Measurements from ENCODE around the gene NEK6.

NEK6 gene

DNA sequence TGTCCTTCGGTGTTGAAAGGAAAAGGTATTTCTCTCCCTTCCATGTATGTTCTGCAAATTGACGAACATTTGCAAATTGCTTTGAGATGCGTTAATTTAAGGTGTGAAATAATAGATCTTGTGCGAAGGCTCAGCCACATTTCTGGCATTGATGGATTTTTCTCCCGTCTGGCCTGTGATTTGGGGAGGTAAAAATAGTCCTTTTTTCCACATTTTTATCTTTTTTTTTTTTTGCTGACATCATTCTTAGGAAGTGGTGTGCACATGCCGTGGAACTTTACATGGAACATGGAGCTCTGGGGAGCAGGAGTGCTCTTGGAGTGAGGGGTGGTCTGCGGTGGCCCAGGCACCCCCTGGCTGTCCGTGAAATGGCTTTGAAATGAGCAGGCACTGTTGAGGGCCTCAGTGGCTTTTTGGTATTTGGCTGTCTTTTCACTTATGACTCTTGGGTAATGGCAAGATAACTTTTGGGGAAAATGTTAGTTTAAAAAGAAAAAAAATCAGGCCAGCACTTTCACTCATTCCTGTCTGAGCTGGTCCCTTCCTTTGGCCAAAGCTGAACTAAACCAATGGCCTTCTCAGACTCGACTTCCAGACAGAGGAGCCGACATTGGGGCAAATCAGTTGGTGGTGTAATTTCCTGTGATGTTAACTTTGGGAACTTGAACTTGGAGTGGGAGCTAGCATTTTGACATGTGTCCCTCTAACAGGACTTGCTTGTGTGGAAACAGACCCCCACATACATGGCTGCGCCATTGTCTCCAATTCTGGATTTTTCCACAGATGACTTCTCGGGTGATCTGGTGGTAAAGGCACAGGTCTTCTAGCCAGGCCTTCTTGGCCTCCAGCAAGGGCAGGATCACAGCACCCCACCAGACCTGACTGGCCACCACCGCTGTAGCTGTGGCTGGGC lies 4.2 kb downstream of the NEK6 start:
- no peaks in the 10 kb centered on the region for H3K27me3 Mint-ChIP-seq (ENCODE audit: low read depth)
- H3K4me1 Mint-ChIP-seq (ENCODE audit: low read depth), result peaks cover 39% of the 10 kb centered on the region
- H3K27ac Mint-ChIP-seq, result no peak overlapping the region
- no peak for DNase-seq (ENCODE audit: low spot score)
- H3K9me3 Mint-ChIP-seq, result no peaks in the 10 kb centered on the region
- H3K36me3 Mint-ChIP-seq (ENCODE audit: low read depth), result peaks cover 18% of the 10 kb centered on the region
- peak overlapping the region; percentile 49 for H3K4me3 Mint-ChIP-seq

DNA sequence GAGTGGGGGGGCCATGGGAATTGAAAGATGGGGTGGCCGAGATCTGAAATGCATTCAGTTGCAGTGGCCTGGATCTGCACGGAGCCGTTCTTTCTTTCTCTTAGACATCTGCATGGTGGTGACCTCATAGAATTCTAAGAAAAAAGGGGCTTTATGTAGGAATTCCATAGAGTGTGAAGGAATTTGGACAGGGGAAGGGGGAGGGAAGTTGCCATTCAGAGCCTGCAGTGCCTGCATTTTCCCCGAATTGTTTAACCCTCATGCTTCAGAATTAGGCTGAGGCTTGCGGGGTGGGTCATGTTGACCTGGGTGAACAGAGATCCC lies 4.9 kb downstream of the NEK6 start:
- peaks cover 16% of the 10 kb centered on the region for H3K36me3 Mint-ChIP-seq (ENCODE audit: low read depth)
- DNase-seq (ENCODE audit: low spot score), result no peak
- H3K9me3 Mint-ChIP-seq, result no peaks in the 10 kb centered on the region
- H3K4me3 Mint-ChIP-seq, result no peak overlapping the region
- H3K27me3 Mint-ChIP-seq (ENCODE audit: low read depth), result no peaks in the 10 kb centered on the region
- H3K4me1 Mint-ChIP-seq (ENCODE audit: low read depth), result peaks cover 33% of the 10 kb centered on the region
- H3K27ac Mint-ChIP-seq, result no peak overlapping the region

DNA sequence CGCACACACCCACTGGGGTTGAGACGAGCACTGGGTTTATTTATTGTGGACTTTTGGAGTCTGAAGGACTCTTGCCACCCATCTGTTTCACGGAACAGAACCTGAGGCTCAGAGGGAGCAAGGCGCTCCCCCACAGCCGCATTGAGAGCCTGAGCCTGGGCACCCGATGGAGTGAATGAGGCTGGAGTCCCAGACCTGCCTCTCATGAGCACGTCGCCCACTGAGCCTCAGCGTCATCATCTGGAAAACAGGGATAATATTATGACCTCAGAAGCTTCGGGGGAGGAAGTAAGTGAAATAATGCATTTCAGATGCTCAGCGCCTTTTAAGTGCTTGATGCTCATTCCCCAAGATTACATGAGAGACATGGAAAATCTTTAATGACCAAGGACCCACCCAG lies 5.5 kb downstream of the NEK6 start:
- no peak overlapping the region for H3K27ac Mint-ChIP-seq
- no peak overlapping the region for H3K4me3 Mint-ChIP-seq
- no peaks in the 10 kb centered on the region for H3K27me3 Mint-ChIP-seq (ENCODE audit: low read depth)
- H3K36me3 Mint-ChIP-seq (ENCODE audit: low read depth), result peaks cover 15% of the 10 kb centered on the region
- no peaks in the 10 kb centered on the region for H3K9me3 Mint-ChIP-seq
- no peak for DNase-seq (ENCODE audit: low spot score)
- H3K4me1 Mint-ChIP-seq (ENCODE audit: low read depth), result peaks cover 32% of the 10 kb centered on the region

DNA sequence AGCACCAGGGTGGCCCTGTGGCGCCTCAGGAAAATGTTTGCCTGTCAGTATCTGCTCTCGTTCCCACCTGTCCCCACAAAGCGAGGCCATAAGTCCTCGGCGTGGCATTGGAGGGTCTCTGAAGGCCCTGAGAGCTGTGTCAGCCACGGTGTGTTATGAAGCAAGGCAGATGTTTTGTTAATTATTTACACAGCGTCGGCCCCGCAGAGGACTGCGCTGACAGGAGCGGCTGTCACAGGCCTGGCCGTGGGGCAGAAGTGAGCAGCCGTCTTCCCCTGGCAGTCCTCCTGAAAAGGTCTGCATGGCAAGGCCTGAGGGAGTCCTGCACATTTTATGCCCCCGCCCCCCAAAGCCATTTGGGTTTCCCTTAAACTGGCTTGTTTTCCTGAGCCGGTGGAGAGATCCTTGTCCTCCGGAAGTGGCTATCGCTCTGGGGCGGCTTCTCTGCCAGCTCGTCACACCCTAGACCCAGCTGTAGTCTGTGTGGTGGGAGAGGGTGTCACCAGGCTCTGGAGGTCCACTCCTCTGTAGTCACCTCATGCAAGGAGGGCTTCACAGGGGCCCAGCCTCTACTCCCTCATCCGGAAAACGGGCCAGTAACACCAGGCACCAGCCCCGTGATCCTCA lies 6.2 kb downstream of the NEK6 start:
- no peak overlapping the region for H3K27ac Mint-ChIP-seq

DNA sequence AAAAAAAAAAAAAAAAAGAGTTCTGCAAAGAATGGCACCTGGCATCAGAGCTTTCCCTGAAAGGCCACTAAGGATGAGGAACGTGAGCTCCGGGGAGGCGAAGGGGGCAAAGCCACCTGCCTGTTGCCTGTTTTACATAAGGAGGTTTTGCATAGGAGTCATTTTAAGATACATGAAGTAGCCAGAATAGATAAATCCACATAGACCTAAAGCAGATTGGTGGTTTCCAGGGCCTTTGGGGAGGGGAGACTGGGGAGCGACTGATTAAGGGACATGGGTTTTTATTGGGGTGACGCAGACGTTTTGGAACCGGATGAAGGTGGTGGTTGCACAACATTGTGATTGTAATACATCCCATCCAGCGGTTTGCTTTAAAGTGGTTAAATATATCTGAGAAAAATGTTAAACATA lies 7.1 kb downstream of the NEK6 start:
- no peak for DNase-seq (ENCODE audit: low spot score)
- Mint-ChIP-seq H3K27ac (no peak overlapping the region), H3K9me3 (no peaks in the 10 kb centered on the region), H3K4me3 (no peak overlapping the region), H3K27me3 (ENCODE audit: low read depth) (no peaks in the 10 kb centered on the region), H3K36me3 (ENCODE audit: low read depth) (peaks cover 8% of the 10 kb centered on the region), H3K4me1 (ENCODE audit: low read depth) (peaks cover 19% of the 10 kb centered on the region)

More for the DNA sequence above, 6.2 kb downstream of the NEK6 start:
- Mint-ChIP-seq H3K4me1 (ENCODE audit: low read depth) (peaks cover 27% of the 10 kb centered on the region), H3K9me3 (no peaks in the 10 kb centered on the region), H3K36me3 (ENCODE audit: low read depth) (peaks cover 12% of the 10 kb centered on the region), H3K27me3 (ENCODE audit: low read depth) (no peaks in the 10 kb centered on the region), H3K4me3 (no peak overlapping the region)
- no peak for DNase-seq (ENCODE audit: low spot score)

DNA sequence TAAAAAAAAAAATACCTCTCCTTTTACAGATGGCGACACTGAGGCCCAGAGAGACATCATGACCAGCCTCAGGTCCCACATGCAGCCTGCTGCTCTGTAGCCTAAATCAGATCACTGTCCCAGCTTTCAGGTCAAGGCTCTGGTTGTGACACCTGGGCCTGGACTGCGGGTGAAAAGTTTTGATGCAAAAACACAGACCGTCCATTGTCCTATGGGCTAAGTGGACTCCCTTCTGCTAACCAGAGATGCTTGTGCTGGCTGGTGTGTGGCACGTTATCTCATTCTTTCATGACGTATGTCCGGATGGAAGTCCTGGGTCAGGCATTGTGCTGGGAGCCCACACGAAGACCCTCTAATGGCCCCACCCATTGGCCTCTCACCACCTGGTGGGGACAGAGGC lies 7.8 kb downstream of the NEK6 start:
- no peak for DNase-seq (ENCODE audit: low spot score)
- Mint-ChIP-seq H3K4me1 (ENCODE audit: low read depth) (peaks cover 18% of the 10 kb centered on the region), H3K9me3 (no peaks in the 10 kb centered on the region), H3K27me3 (ENCODE audit: low read depth) (no peaks in the 10 kb centered on the region), H3K27ac (no peak overlapping the region), H3K36me3 (ENCODE audit: low read depth) (peaks cover 10% of the 10 kb centered on the region), H3K4me3 (no peak overlapping the region)

DNA sequence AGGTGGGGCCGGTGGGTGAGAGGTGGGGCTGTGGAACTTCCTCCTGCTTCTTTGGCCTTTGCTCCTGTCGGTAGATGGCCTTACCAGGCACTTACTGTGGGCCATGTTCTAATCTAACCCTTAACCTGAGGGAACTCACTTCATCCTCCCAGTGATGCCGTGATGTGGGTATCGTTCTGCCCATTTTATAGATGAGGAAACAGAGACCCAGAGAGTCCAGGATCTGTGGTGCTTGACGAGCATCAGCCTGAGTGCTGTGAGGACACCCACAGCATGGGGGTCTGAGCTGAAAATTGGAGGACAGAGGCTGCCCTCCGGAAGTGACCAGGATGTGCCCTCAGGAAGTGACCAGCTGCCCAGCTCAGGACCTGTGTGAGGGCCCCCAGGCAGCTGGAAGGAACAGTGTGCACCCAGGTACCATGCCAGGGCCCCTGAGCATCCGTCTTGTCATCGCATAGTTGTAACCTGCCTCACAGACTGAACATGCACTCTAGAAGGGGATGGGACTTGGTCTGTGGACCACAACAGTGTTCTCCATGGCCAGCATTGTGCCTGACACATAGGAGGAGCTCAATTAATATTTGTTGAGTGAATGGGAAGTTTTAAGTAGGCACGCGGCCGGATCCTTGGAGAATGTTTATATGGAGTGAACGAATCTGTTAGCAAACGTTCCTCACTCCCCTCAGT lies 8.5 kb downstream of the NEK6 start:
- H3K27ac Mint-ChIP-seq, result no peak overlapping the region
- no peaks in the 10 kb centered on the region for H3K9me3 Mint-ChIP-seq
- H3K27me3 Mint-ChIP-seq (ENCODE audit: low read depth), result no peaks in the 10 kb centered on the region
- no peak overlapping the region for H3K4me3 Mint-ChIP-seq
- no peak for DNase-seq (ENCODE audit: low spot score)
- peaks cover 10% of the 10 kb centered on the region for H3K36me3 Mint-ChIP-seq (ENCODE audit: low read depth)
- H3K4me1 Mint-ChIP-seq (ENCODE audit: low read depth), result peaks cover 10% of the 10 kb centered on the region

DNA sequence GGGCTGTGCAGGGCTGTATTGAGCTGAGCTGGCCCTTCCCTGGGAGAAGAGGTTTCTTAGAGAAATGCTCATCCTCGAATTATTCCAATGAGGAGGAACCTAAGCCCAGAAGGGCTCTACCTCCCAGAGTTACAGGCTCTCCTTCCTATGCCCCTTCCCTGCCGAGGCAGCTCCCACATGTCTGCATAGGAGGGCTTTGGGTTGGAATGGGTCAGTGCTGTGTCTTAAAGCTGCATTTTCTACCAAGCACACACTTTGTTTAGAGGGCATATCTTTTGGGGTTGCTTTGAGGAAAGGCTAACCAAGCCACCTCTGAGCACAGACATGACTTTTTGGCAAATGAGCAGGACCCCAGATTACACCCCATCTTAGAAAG lies 9.1 kb downstream of the NEK6 start:
- peaks cover 7% of the 10 kb centered on the region for H3K4me1 Mint-ChIP-seq (ENCODE audit: low read depth)
- no peak overlapping the region for H3K4me3 Mint-ChIP-seq
- DNase-seq (ENCODE audit: low spot score), result no peak
- H3K27ac Mint-ChIP-seq, result no peak overlapping the region
- no peaks in the 10 kb centered on the region for H3K27me3 Mint-ChIP-seq (ENCODE audit: low read depth)
- H3K36me3 Mint-ChIP-seq (ENCODE audit: low read depth), result peaks cover 9% of the 10 kb centered on the region
- no peaks in the 10 kb centered on the region for H3K9me3 Mint-ChIP-seq

DNA sequence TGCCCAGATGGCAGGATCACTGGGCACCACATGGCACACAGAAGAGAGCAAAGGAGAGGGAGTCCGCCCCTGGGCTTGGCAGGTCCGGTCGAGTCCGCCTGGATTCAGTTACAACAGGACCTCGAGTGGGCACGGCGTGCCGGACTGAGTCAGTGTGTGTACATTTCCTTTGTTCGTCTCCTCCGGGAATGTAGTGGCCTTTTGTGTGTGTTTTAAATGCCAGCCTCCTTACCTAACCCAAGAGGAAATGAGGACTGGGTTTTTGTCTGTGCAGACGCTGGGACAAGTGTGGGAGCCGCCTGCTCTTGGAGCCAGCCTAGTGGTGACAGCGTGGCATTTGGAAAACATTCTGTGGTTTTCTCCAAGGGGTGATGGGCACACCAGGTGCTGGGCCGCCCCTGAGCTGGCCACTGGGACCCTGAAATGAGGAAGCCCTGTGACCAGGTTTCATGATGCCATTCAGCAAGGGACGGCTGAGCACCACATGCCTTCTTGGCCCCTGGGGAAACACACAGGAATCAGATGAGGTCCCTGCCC lies 9.6 kb downstream of the NEK6 start:
- peaks cover 5% of the 10 kb centered on the region for H3K4me1 Mint-ChIP-seq (ENCODE audit: low read depth)
- H3K27ac Mint-ChIP-seq, result no peak overlapping the region
- no peak for DNase-seq (ENCODE audit: low spot score)
- H3K4me3 Mint-ChIP-seq, result no peak overlapping the region
- H3K9me3 Mint-ChIP-seq, result no peaks in the 10 kb centered on the region
- H3K27me3 Mint-ChIP-seq (ENCODE audit: low read depth), result no peaks in the 10 kb centered on the region
- peaks cover 7% of the 10 kb centered on the region for H3K36me3 Mint-ChIP-seq (ENCODE audit: low read depth)

DNA sequence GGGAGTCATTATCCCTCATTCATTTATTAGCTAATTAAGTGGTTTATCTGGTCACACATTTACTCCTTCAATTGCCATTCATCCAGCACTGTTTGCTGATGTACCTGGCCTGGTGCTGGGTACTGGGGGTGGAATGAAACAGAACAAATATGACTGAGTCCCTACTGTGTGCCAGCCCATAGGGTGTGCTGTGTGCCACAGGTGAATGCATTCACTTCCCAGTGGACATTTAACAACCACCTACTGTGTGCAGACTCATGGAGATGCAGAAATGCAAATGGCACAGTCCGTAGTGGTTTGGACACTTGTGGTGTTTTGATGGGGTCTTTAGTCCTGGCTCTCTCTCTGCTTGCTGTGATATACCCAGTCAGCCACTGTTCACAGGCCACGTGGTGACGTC lies 10.5 kb downstream of the NEK6 start:
- peaks cover 5% of the 10 kb centered on the region for H3K4me1 Mint-ChIP-seq (ENCODE audit: low read depth)

DNA sequence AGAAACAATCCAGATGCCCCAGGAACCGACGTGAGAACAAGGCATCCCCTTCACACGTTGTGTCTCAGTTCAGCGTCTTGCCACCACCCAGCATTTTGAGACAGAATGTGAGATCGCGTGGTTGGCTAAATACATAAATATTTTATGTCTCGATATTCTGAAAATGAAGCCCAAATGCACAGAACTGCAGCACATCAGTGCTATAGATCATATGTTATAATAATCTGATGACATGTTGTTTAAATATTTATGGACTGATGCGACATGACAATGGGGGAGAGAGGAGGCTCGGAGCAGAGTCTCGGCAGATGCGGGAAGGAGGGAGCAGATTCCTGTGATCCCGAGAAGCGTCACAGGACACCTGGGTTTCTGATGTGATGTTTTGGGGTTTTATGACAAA lies 10.9 kb downstream of the NEK6 start:
- Mint-ChIP-seq H3K9me3 (no peaks in the 10 kb centered on the region), H3K36me3 (ENCODE audit: low read depth) (peaks cover 7% of the 10 kb centered on the region), H3K4me1 (ENCODE audit: low read depth) (peaks cover 5% of the 10 kb centered on the region), H3K27me3 (ENCODE audit: low read depth) (no peaks in the 10 kb centered on the region), H3K27ac (no peak overlapping the region), H3K4me3 (no peak overlapping the region)
- no peak for DNase-seq (ENCODE audit: low spot score)

More for the DNA sequence above, 10.5 kb downstream of the NEK6 start:
- H3K4me3 Mint-ChIP-seq, result no peak overlapping the region
- DNase-seq (ENCODE audit: low spot score), result no peak
- peaks cover 7% of the 10 kb centered on the region for H3K36me3 Mint-ChIP-seq (ENCODE audit: low read depth)
- H3K27me3 Mint-ChIP-seq (ENCODE audit: low read depth), result no peaks in the 10 kb centered on the region
- H3K27ac Mint-ChIP-seq, result no peak overlapping the region
- H3K9me3 Mint-ChIP-seq, result no peaks in the 10 kb centered on the region

DNA sequence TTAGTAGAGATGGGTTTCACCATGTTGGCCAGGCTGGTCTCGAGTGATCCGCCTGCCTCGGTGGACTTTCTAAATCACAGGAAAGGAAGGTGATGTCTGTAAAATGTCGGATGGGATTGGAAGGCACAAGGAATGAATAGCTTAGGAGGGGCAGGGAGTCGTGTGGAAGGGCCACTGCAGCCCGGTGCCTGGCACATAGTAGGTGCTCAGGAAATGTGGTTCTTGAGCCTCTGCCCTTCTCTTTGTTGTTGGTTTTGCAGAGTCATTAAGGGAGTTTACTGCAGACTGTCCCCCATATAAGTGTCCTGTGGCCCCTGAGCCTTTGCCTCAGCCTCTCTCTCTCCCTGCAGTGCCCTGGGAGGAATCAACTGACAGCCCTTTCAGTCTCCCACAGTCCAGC lies 11.8 kb downstream of the NEK6 start:
- H3K27me3 Mint-ChIP-seq (ENCODE audit: low read depth), result no peaks in the 10 kb centered on the region
- H3K4me3 Mint-ChIP-seq, result no peak overlapping the region
- H3K36me3 Mint-ChIP-seq (ENCODE audit: low read depth), result peaks cover 7% of the 10 kb centered on the region
- peaks cover 5% of the 10 kb centered on the region for H3K4me1 Mint-ChIP-seq (ENCODE audit: low read depth)
- no peak for DNase-seq (ENCODE audit: low spot score)
- H3K9me3 Mint-ChIP-seq, result no peaks in the 10 kb centered on the region
- H3K27ac Mint-ChIP-seq, result no peak overlapping the region

DNA sequence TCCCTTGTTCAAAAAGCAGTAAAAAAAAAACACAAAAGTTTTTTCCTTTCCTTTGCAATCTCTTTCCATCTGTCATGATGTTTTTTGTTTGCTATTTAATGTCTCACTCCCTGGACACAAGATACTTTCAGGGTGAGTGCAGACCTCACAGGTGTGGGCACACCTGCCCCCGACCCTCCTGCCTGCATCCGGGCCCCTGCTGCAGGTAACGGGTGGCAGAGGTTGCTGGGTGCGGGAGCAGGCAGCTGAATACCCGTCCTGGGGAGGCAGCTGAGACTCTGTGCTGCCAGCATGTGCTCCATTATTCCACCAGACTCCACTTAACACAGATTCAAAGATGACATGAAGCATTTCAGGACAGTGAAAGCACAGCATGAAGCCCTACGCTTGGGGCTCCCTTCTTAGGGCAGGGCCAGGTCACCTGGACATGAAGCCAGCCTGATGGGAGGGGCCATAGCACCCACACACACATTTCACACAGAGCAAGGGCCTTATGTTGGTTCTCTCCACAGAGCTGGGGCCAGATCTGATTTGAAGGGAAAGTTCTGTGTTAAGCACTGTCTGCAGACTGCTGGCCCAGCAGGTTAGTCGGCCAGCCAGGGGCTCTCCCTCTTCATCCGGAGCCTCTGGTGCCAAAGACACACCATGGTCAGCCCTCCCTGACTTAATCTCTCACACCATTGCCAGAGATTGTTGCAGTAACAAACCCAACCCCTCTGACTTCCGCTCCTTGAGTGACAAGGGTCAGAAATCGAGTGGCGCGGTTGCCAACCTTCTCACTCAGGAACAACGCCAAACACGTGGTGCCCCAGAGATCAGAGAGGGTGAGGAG lies 13.0 kb downstream of the NEK6 start:
- H3K4me1 Mint-ChIP-seq (ENCODE audit: low read depth), result peaks cover 2% of the 10 kb centered on the region
- H3K36me3 Mint-ChIP-seq (ENCODE audit: low read depth), result peaks cover 5% of the 10 kb centered on the region
- H3K27me3 Mint-ChIP-seq (ENCODE audit: low read depth), result no peaks in the 10 kb centered on the region
- no peak overlapping the region for H3K27ac Mint-ChIP-seq
- no peak for DNase-seq (ENCODE audit: low spot score)
- no peaks in the 10 kb centered on the region for H3K9me3 Mint-ChIP-seq
- no peak overlapping the region for H3K4me3 Mint-ChIP-seq
